PC-9 (cell line): ENCODE data around the gene BRIP1. TPM values are rescaled to one million over a fixed set of nuclear protein-coding genes. Genes with fewer than 3 reads are reported as not detected.

Source experiments
- BruUV-seq: library from RNA; stranded (reverse); fragments of 400-500 nt; replicated peaks from 2 replicates; lab custom pipeline; 2021; lab: Mats Ljungman, UMichigan
- CTCF ChIA-PET: fragments of 300-600 bp; sonication (Branson Sonifier 250); formaldehyde crosslinking; loops from one replicate; lab custom pipeline; 2022; ENCODE audit warnings: antibody characterized with exemption; lab: Charles Lee
- POLR2A ChIA-PET: fragments of 300-600 bp; sonication (Branson Sonifier 250); formaldehyde crosslinking; loops from one replicate; lab custom pipeline; 2022; ENCODE audit warnings: antibody characterized with exemption; ENCODE audit not compliant: unreplicated experiment; lab: Charles Lee
- DNase-seq, 2 experiments: peaks; one replicate each; pipeline versions ENCODE4 v3.0.0 to v3.0.0-alpha.2; 2015 to 2022; ENCODE audit warnings: mixed read lengths in 1 of 2
- H2AFZ ChIP-seq: fragments of 200-600 bp; sonication (generic); 2 replicates; pipeline ENCODE4 v1.8.1; 2017; ENCODE audit warnings: antibody characterized with exemption
- H3F3A ChIP-seq: fragments of 200-600 bp; sonication (generic); 2 replicates; pipeline ENCODE4 v1.8.1; 2017; ENCODE audit warnings: antibody characterized with exemption, mild to moderate bottlenecking, low read depth; ENCODE audit not compliant: insufficient read depth
- H3K27ac ChIP-seq: fragments of 200-600 bp; sonication (generic); 2 replicates; pipeline ENCODE4 v1.6.1; 2016; ENCODE audit warnings: mixed run types
- H3K27me3 ChIP-seq: fragments of 200-600 bp; sonication (generic); 2 replicates; pipeline ENCODE4 v1.6.1; 2016; ENCODE audit warnings: low read depth, mixed run types; ENCODE audit not compliant: insufficient read depth
- H3K36me3 ChIP-seq: fragments of 200-600 bp; sonication (generic); 2 replicates; pipeline ENCODE4 v1.6.1; 2016; ENCODE audit warnings: low read depth, mixed run types
- H3K4me1 ChIP-seq: fragments of 200-600 bp; sonication (generic); replicated peaks from 2 replicates; pipeline ENCODE4 v1.6.1; 2016; ENCODE audit warnings: mixed run types; ENCODE audit not compliant: insufficient read depth
- H3K4me2 ChIP-seq: fragments of 200-600 bp; sonication (generic); 2 replicates; pipeline ENCODE4 v1.6.1; 2017; ENCODE audit warnings: mixed run types
- H3K4me3 ChIP-seq: fragments of 200-600 bp; sonication (generic); 2 replicates; pipeline ENCODE4 v1.6.1; 2016; ENCODE audit warnings: mixed run types
- H3K79me2 ChIP-seq: fragments of 200-600 bp; sonication (generic); 2 replicates; pipeline ENCODE4 v1.6.1; 2017; ENCODE audit warnings: low read depth, mixed run types
- H3K9me2 ChIP-seq: fragments of 200-600 bp; sonication (generic); 2 replicates; pipeline ENCODE4 v1.8.1; 2017; ENCODE audit warnings: mild to moderate bottlenecking; ENCODE audit not compliant: insufficient read depth
- H3K9me3 ChIP-seq: fragments of 200-600 bp; sonication (generic); 2 replicates; pipeline ENCODE4 v1.8.1; 2016; ENCODE audit warnings: low read depth; ENCODE audit not compliant: insufficient read depth
- H4K20me1 ChIP-seq: fragments of 200-600 bp; sonication (generic); 2 replicates; pipeline ENCODE4 v1.8.1; 2017; ENCODE audit not compliant: insufficient read depth
- CTCF ChIP-seq: fragments of 200-600 bp; sonication (generic); conservative IDR thresholded peaks from 2 replicates; pipeline ENCODE4 v1.6.1; 2017; ENCODE audit warnings: mixed run types, antibody characterized with exemption, mild to moderate bottlenecking, moderate library complexity
- EZH2 ChIP-seq: fragments of 200-600 bp; sonication (generic); IDR thresholded peaks from 2 replicates; pipeline ENCODE4 v1.8.0; 2017; ENCODE audit warnings: antibody characterized with exemption, low read depth
- intact Hi-C: fragments of 100-400 bp; cut with micrococcal nuclease; formaldehyde crosslinking; loops from one replicate; pipeline ENCODE4 v1.10.0; 2022; ENCODE audit not compliant: unreplicated experiment
- total RNA-seq: library from RNA; stranded (reverse); gene quantifications from 2 replicates; pipeline ENCODE4 v1.2.3, GENCODE V29; 2021

BRIP1 gene
- total RNA-seq, 1 experiment from 2014 or later = 16.0 TPM

GRCh38 chr17:61738249-61738648, 125.1 kb downstream of the BRIP1 start:
- Histone ChIP-seq H3K4me3 (no peak overlapping the region), H3K27ac (no peak overlapping the region), H3F3A (no peaks in the 10 kb centered on the region), H3K9me3 (peaks cover 8% of the 10 kb centered on the region; the same call in 1 of the 2 replicates), H3K79me2 (no peaks in the 10 kb centered on the region), H2AFZ (no peak overlapping the region), H3K36me3 (peaks cover 11% of the 10 kb centered on the region; the same call in 1 of the 2 replicates), H3K9me2 (no peaks in the 10 kb centered on the region), H3K4me2 (no peak overlapping the region), H3K4me1 (no peaks in the 10 kb centered on the region), H4K20me1 (0 out of 2 replicates have a peak, but pooled peaks cover under 1% of the 10 kb centered on the region), H3K27me3 (no peaks in the 10 kb centered on the region)
- POLR2A ChIA-PET = no interaction called here
- no TSS peak for BruUV-seq
- no peak for DNase-seq
- intact Hi-C loops = no loop called here
- TF ChIP-seq CTCF (no peak), EZH2 (no peak)
- CTCF ChIA-PET = no interaction called here

GRCh38 chr17:61737820-61738219, 125.5 kb downstream of the BRIP1 start:
- no TSS peak for BruUV-seq
- H3K27ac ChIP-seq = no peak overlapping the region

GRCh38 chr17:61736438-61736837, 126.9 kb downstream of the BRIP1 start:
- Histone ChIP-seq H4K20me1 (0 out of 2 replicates have a peak, but pooled peaks cover 3% of the 10 kb centered on the region), H3K4me2 (no peak overlapping the region), H3K36me3 (peaks cover 11% of the 10 kb centered on the region; the same call in 1 of the 2 replicates), H2AFZ (no peak overlapping the region), H3K4me1 (no peaks in the 10 kb centered on the region), H3K9me2 (no peaks in the 10 kb centered on the region), H3K27me3 (no peaks in the 10 kb centered on the region), H3K4me3 (no peak overlapping the region), H3F3A (no peaks in the 10 kb centered on the region), H3K79me2 (no peaks in the 10 kb centered on the region), H3K27ac (no peak overlapping the region), H3K9me3 (peaks cover 8% of the 10 kb centered on the region)
- no TSS peak for BruUV-seq
- POLR2A ChIA-PET = no interaction called here
- intact Hi-C loops = no loop called here
- no peak for TF ChIP-seq EZH2
- DNase-seq = no peak
- CTCF ChIA-PET = no interaction called here

More at GRCh38 chr17:61737820-61738219, 125.5 kb downstream of the BRIP1 start:
- Histone ChIP-seq H3K4me1 (no peaks in the 10 kb centered on the region), H3F3A (no peaks in the 10 kb centered on the region), H4K20me1 (0 out of 2 replicates have a peak, but pooled peaks cover 3% of the 10 kb centered on the region), H3K4me3 (no peak overlapping the region), H3K4me2 (no peak overlapping the region), H3K36me3 (peaks cover 11% of the 10 kb centered on the region; the same call in 1 of the 2 replicates), H3K9me2 (no peaks in the 10 kb centered on the region), H3K79me2 (no peaks in the 10 kb centered on the region), H3K27me3 (no peaks in the 10 kb centered on the region), H2AFZ (no peak overlapping the region), H3K9me3 (peaks cover 8% of the 10 kb centered on the region; the same call in 1 of the 2 replicates)
- ChIA-PET CTCF (no interaction called here), POLR2A (no interaction called here)
- no peak for TF ChIP-seq CTCF
- no peak for TF ChIP-seq EZH2
- intact Hi-C loops = no loop called here
- no peak for DNase-seq

GRCh38 chr17:61735807-61736206, 127.5 kb downstream of the BRIP1 start:
- no peak overlapping the region for H3K4me2 ChIP-seq
- H3K36me3 ChIP-seq = peaks cover 6% of the 10 kb centered on the region; the same call in 1 of the 2 replicates
- no peaks in the 10 kb centered on the region for H3K79me2 ChIP-seq
- no TSS peak for BruUV-seq
- TF ChIP-seq CTCF (no peak), EZH2 (no peak)
- CTCF ChIA-PET = no interaction called here
- POLR2A ChIA-PET = no interaction called here
- no peaks in the 10 kb centered on the region for H3K4me1 ChIP-seq
- H2AFZ ChIP-seq = no peak overlapping the region
- no peaks in the 10 kb centered on the region for H3F3A ChIP-seq
- H3K4me3 ChIP-seq = no peak overlapping the region
- no peaks in the 10 kb centered on the region for H3K9me2 ChIP-seq
- H3K9me3 ChIP-seq = peaks cover 8% of the 10 kb centered on the region
- intact Hi-C loops = no loop called here
- 0 out of 2 replicates have a peak, but pooled peaks cover 3% of the 10 kb centered on the region for H4K20me1 ChIP-seq
- no peak overlapping the region for H3K27ac ChIP-seq
- H3K27me3 ChIP-seq = no peaks in the 10 kb centered on the region
- DNase-seq = no peak
